Measurements from ENCODE around the gene FBXW11.
"Not testable (repeated sequence)": the region's sequence is repeated elsewhere in the genome, so short reads cannot be mapped to it uniquely, and the experiment has no call there.

Gene FBXW11

GRCh38 chr5:171984748-171985419, 21.6 kb downstream of the FBXW11 start:
- DNase-seq (ENCODE audit: low spot score): no peak

GRCh38 chr5:171981847-171982246, 24.6 kb downstream of the FBXW11 start:
- no peak for DNase-seq (ENCODE audit: low spot score)

- no peak for DNase-seq (ENCODE audit: low spot score)
Observed at GRCh38 chr5:171980792-171981191, 25.6 kb downstream of the FBXW11 start.

GRCh38 chr5:171979606-171980005, 26.8 kb downstream of the FBXW11 start:
- no peak for DNase-seq (ENCODE audit: low spot score)

- DNase-seq (ENCODE audit: low spot score): no peak
Observed at GRCh38 chr5:171978519-171978918, 27.9 kb downstream of the FBXW11 start.

GRCh38 chr5:171978016-171978415, 28.4 kb downstream of the FBXW11 start:
- no peak for DNase-seq (ENCODE audit: low spot score)

- not testable (repeated sequence) for DNase-seq (ENCODE audit: low spot score)
Observed at GRCh38 chr5:171977244-171977950, 29.0 kb downstream of the FBXW11 start.

GRCh38 chr5:171975877-171976667, 30.4 kb downstream of the FBXW11 start:
- no peak for DNase-seq (ENCODE audit: low spot score)

GRCh38 chr5:171975262-171975876, 31.1 kb downstream of the FBXW11 start:
- DNase-seq (ENCODE audit: low spot score): no peak

- DNase-seq (ENCODE audit: low spot score): no peak
Observed at GRCh38 chr5:171970826-171971225, 35.6 kb downstream of the FBXW11 start.

GRCh38 chr5:171969288-171969880, 37.1 kb downstream of the FBXW11 start:
- no peak for DNase-seq (ENCODE audit: low spot score)

- no peak for DNase-seq (ENCODE audit: low spot score)
Observed at GRCh38 chr5:171968531-171968930, 37.9 kb downstream of the FBXW11 start.

- no peak for DNase-seq (ENCODE audit: low spot score)
Observed at GRCh38 chr5:171966964-171967363, 39.5 kb downstream of the FBXW11 start.

GRCh38 chr5:171966270-171966669, 40.2 kb downstream of the FBXW11 start:
- DNase-seq (ENCODE audit: low spot score): no peak

- DNase-seq (ENCODE audit: low spot score): no peak
Observed at GRCh38 chr5:171965745-171966144, 40.7 kb downstream of the FBXW11 start.

GRCh38 chr5:171963416-171963815, 43.0 kb downstream of the FBXW11 start:
- no peak for DNase-seq (ENCODE audit: low spot score)

- DNase-seq (ENCODE audit: low spot score): no peak
Observed at GRCh38 chr5:171961117-171961516, 45.3 kb downstream of the FBXW11 start.

- DNase-seq (ENCODE audit: low spot score): no peak
Observed at GRCh38 chr5:171957591-171958251, 48.7 kb downstream of the FBXW11 start.

GRCh38 chr5:171956887-171957495, 49.4 kb downstream of the FBXW11 start:
- DNase-seq (ENCODE audit: low spot score): no peak

GRCh38 chr5:171956314-171956713, 50.1 kb downstream of the FBXW11 start:
- DNase-seq (ENCODE audit: low spot score): no peak

GRCh38 chr5:171955761-171956160, 50.7 kb downstream of the FBXW11 start:
- no peak for DNase-seq (ENCODE audit: low spot score)

Data from pons (tissue), 1 donor.